Fibroblast of gingiva (primary cell): ENCODE measurements around the gene HAUS6.
A peak's percentile ranks its signal among the peaks of the same experiment; 100 is the strongest.
"Not testable (repeated sequence)": the region's sequence is repeated elsewhere in the genome, so short reads cannot be mapped to it uniquely, and the experiment has no call there.

Source experiments
- DNase-seq: peaks from one replicate; pipeline ENCODE4 v3.0.0-alpha.2; 2011; ENCODE audit warnings: low read depth

Gene HAUS6

GRCh38 chr9:19116107-19116790, 13.5 kb upstream of the HAUS6 start:
- DNase-seq, result peak; percentile 63

- no peak for DNase-seq
Measured at GRCh38 chr9:19114680-19115270, 12.1 kb upstream of the HAUS6 start.

DNA sequence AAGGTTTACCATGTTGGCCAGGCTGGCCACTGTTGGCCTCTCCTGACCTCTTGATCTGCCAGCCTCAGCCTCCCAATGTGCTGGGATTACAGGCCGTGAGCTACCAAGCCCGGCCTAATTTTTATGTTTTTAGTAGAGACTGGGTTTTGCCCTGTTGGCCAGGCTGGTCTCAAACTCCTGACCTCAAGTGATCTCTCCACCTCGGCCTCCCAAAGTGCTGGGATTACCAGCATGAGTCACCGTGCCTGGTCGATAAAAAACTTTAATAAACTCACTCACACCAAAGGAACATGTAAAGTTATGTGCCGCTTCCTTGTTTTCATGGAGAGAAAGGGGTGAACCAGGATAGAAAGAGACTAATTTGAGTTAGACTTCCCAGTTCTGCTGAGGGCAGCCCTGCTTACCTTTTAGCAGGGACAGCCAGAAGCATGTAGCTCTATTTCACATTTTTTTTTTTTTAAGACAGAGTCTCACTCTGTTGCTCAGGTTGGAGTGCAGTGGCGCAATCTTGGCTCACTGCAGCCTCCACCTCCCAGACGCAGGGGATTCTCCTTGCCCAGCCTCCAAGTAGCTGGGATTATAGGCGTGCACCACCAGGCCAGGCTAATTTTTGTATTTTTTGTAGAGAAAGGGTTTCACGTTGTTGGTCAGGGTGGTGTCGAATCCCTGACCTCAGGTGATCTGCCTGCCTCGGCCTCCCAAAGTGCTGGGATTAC, 11.4 kb upstream of the HAUS6 start:
- no peak for DNase-seq

DNA sequence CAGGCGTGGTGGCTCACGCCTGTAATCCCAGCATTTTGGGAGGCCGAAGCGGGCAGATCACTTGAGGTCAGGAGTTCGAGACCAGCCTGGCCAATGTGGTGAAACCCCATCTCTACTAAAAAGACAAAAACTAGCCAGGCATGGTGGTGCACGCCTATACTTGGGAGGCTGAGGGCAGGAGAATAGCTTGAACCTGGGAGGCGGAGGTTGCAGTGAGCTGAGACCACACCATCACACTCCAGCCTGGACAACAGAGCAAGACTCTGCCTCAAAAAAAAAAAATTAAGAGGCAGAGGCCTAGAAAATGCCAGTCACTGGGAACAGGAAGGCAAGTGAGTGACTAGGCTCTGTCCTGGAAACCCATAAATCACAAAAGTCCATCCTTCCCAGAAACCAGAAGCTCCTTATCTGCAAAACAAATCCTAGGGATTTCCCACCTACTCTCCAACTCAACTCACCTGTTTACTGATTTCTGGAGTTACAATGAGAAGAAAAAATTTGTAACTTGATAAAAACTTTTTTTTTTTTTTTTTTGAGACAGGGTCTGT, 10.4 kb upstream of the HAUS6 start:
- not testable (repeated sequence) for DNase-seq

- no peak for DNase-seq
Measured at GRCh38 chr9:19108038-19108437, 5.3 kb upstream of the HAUS6 start.

GRCh38 chr9:19104515-19105282, 2.0 kb upstream of the HAUS6 start:
- DNase-seq, result no peak

- no peak for DNase-seq
Measured at GRCh38 chr9:19102181-19102630, 498 bp downstream of the HAUS6 start.

DNA sequence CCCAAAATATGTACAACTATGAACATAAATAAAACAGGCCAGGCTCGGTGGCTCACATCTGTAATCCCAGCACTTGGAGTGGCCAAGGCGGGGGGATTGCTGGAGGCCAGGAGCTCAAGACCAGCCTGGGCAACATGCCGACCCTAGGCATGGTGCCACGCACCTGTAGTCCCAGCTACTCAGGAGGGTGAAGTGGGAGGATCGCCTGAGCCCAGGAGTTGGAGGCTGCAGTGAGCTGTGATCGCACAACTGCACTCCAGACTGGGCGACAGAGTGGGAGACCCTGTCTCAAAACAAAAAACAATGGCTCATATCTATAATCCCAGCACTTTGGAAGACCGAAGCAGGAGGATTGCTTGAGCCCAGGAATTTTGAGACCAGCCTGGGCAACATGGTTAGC, 1.5 kb downstream of the HAUS6 start:
- no peak for DNase-seq

DNA sequence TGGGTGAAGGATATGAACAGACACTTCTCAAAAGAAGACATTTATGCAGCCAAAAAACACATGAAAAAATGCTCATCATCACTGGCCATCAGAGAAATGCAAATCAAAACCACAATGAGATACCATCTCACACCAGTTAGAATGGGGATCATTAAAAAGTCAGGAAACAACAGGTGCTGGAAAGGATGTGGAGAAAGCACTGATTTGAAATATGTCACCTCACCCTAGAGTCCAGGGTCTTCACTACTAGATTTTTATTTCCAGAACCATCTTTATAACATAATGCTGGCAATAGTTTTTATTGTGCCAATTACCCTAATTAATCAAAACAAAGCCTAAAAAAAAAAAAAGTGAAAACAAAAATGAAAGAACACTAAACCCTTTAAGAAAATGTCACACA, 5.3 kb downstream of the HAUS6 start:
- DNase-seq, result not testable (repeated sequence)

- DNase-seq, result no peak
Measured at GRCh38 chr9:19087106-19088000, 15.4 kb downstream of the HAUS6 start.

- no peak for DNase-seq
Measured at GRCh38 chr9:19085295-19085694, 17.4 kb downstream of the HAUS6 start.

- DNase-seq, result no peak
Measured at GRCh38 chr9:19074836-19075235, 27.9 kb downstream of the HAUS6 start.

GRCh38 chr9:19074229-19074628, 28.5 kb downstream of the HAUS6 start:
- DNase-seq, result no peak

GRCh38 chr9:19057033-19057432, 45.7 kb downstream of the HAUS6 start:
- DNase-seq, result no peak

- DNase-seq, result no peak
Measured at GRCh38 chr9:19050637-19051591, 51.8 kb downstream of the HAUS6 start.

DNA sequence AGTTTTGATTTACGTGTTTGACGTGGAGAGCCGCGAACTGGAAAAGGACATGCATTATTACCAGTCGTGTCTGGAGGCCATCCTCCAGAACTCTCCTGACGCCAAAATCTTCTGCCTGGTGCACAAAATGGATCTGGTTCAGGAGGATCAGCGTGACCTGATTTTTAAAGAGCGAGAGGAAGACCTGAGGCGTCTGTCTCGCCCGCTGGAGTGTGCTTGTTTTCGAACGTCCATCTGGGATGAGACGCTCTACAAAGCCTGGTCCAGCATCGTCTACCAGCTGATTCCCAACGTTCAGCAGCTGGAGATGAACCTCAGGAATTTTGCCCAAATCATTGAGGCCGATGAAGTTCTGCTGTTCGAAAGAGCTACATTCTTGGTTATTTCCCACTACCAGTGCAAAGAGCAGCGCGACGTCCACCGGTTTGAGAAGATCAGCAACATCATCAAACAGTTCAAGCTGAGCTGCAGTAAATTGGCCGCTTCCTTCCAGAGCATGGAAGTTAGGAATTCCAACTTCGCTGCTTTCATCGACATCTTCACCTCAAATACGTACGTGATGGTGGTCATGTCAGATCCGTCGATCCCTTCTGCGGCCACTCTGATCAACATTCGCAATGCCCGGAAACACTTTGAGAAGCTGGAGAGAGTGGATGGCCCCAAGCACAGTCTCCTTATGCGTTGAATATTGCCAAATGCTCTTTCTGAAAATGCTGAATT, 52.6 kb downstream of the HAUS6 start:
- DNase-seq, result peak; percentile 22

GRCh38 chr9:19048966-19049916, 53.5 kb downstream of the HAUS6 start, which contains the start of gene RRAGA:
Gene RRAGA (plus strand): TSS chr9:19049427. CDS start chr9:19049660, 233 bp downstream.
- DNase-seq, result peak; percentile 96

GRCh38 chr9:19036611-19037010, 66.1 kb downstream of the HAUS6 start:
- DNase-seq, result no peak
